D721Med (cell line): ENCODE results near the gene FBXO44.
"Not testable (repeated sequence)": the region's sequence is repeated elsewhere in the genome, so short reads cannot be mapped to it uniquely, and the experiment has no call there.

Experiments
- DNase-seq: peaks from one replicate; pipeline ENCODE4 v3.0.0; 2011; ENCODE audit warnings: low spot score; ENCODE audit not compliant: insufficient read length
- FAIRE-seq: peaks from 2 replicates; lab custom pipeline; 2011; peaks lifted over from hg19 to GRCh38; lab: Jason Lieb, UNC
- CTCF ChIP-seq: IDR thresholded peaks from 2 replicates; pipeline ENCODE4 v1.5.1; 2012; ENCODE audit warnings: mild to moderate bottlenecking, control low read depth; ENCODE audit not compliant: insufficient read depth; ENCODE audit errors: missing control alignments

FBXO44 gene

DNA sequence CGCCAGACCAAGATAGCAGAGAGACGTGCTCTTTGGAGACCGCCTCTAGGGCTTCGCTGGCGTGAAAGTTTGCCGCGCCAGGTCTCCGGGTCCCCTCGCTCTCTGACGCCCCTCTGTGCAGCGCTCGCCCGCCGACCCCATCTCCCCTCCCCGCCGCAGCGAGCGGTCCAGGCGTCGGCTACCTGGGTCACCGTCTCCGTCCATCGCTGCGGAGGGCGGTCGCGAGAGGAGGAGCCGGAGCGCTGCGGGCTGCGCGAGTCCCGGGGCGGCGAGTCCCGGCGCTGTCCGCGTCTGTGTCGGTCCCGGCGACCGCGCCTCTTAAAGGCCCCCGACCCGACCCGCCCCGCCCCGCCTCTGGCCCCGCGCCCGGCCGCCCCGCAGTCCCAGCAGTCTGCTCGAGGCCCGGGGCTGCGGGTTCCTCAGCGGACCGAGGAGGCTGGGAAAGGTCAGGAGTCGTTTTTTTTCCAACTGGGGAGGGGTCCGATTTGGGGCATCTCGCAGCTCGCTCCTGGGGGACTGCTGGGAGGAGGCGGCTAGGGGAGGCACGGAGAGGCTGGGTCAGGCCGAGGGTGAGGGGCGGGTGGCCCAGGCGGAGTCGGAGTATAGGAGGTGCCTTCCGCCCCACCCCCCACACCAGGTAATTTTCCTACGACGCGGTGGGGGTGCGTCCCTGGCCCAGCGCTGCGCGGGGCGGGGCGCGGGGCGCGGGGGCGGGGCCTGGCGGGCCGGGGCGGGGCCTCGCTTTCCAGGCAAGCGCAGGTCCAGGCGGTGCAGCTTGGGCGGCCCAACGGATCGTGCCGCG, at the start of gene FBXO44, which contains the start of gene FBXO2:
Gene FBXO44 (plus strand): TSS at position 741 of the 802 bp plus-strand sequence. CDS start 959 bp downstream, outside the sequence.
Gene FBXO2 (minus strand): TSS at position 293 of the 802 bp plus-strand sequence. CDS start 89 bp downstream, at position 204.
- FAIRE-seq (no peak), DNase-seq (peak; percentile 31)
- TF ChIP-seq CTCF = no peak

DNA sequence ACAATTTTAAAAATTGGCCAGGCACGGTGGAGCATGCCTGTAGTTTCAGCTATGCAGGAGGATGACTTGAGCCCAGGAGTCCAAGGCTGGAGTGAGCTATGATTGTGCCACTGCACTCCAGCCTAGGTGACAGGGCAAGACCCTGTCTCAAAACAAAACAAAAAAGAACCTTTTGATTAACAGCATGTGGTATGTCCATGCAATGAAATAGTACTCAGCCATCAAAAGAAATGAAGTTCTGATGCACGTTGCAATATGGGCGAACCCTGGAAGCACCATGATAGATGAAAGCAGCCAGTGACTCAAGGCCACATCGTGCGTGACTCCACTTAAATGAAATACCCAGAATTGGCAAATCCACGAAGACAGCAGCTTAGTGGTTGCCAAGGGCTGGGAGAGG, 47.9 kb upstream of the FBXO44 start:
- no peak for TF ChIP-seq CTCF
- no peak for DNase-seq
- no peak for FAIRE-seq

DNA sequence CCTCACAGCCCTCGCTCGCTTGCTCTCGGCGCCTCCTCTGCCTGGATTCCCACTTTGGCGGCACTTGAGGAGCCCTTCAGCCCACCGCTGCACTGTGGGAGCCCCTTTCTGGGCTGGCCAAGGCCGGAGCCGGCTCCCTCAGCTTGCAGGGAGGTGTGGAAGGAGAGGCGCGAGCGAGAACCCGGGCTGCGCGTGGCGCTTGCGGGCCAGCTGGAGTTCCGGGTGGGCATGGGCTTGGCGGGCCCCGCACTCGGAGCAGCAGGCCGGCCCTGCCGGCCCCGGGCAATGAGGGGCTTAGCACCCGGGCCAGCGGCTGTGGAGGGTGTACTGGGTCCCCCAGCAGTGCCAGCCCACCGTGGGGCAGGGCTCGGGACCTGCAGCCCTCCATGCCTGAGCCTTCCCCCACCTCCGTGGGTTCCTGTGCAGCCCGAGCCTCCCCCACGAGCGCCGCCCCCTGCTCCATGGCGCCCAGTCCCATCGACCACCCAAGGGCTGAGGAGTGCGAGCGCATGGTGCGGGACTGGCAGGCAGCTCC, 46.0 kb upstream of the FBXO44 start:
- not testable (repeated sequence) for FAIRE-seq, DNase-seq

DNA sequence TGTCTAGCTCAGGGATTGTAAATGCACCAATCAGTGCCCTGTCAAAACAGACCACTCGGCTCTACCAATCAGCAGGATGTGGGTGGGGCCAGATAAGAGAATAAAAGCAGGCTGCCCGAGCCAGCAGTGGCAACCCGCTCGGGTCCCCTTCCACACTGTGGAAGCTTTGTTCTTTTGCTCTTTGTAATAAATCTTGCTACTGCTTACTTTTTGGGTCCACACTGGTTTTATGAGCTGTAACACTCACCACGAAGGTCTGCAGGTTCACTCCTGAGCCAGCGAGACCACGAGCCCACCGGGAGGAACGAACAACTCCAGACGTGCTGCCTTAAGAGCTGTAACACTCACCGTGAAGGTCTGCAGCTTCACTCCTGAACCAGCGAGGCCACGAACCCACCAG, 45.3 kb upstream of the FBXO44 start:
- DNase-seq, FAIRE-seq: not testable (repeated sequence)

- TF ChIP-seq CTCF = no peak
- FAIRE-seq (no peak), DNase-seq (no peak)
Measured at GRCh38 chr1:11610629-11611180, 44.0 kb upstream of the FBXO44 start.

DNA sequence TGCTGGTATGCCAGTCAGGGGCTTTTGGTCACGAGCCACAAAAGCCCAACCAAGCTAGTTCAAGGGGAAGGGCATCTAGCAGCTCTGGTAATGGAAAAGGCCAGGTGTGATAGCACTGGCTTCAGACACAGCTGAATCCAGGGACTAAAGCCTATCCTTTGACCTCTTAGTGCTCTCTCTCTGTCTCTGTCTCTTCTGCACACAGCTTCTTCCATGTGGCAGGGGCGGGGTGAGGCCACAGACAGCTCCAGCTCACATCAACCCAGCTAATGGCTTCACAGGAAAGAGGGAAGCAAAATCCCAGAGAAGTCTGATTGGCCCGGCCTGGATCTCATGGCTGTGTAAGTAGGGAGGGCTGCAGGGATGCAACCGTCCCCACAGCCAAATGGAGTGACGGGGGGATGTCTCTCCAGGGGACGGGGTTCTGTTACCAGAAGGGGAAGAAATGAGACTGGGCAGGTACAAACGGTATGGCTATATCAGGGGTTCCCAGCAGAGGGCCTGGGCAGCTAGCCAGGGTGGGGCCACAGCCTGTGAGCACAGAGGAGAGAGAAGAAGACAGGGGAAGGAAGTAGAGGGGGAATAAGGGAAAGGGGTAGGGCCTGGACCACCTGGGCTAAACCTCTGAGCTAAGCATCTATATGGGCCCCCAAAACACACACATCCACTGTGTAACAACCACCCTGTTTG, 42.9 kb upstream of the FBXO44 start:
- DNase-seq (no peak), FAIRE-seq (no peak)
- no peak for TF ChIP-seq CTCF

DNA sequence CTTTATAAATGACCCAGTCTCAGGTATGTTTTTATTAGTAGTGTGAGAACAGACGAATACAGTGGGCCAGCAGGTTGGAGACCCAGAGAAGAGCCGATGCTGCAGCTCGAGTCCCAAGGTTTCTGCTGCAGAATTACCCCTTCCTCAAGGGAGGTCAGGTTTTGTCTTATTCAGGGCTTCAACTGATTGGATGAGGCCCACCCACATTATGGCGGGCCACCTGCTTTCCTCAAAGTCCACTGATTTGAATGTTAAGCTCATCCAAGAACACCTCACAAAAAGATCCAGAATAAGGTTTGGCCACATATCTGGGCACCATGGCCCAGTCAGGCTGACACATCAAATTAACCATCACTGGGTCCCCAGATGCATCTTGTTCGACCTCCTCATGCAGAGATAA, 41.3 kb upstream of the FBXO44 start:
- DNase-seq (no peak), FAIRE-seq (no peak)
- no peak for TF ChIP-seq CTCF
